GM18951 (cell line): Measurements from ENCODE around the gene UBE3C.

Experiments used
- POLR2A ChIP-seq: IDR thresholded peaks from 4 replicates; pipeline ENCODE4 v1.6.1; 2011; ENCODE audit warnings: mild to moderate bottlenecking; ENCODE audit not compliant: insufficient read length, insufficient read depth; ENCODE audit errors: extremely low read depth
- in situ Hi-C: fragments of 300-500 bp; cut with MboI; formaldehyde crosslinking; loops from one replicate; pipeline ENCODE4 v1.12.0; 2022; ENCODE audit warnings: low sequenced_read_pairs, mixed read lengths, inconsistent platforms; ENCODE audit not compliant: unreplicated experiment

Gene UBE3C

GRCh38 chr7:157208571-157209413 is 70.1 kb downstream of the UBE3C start:
- in situ Hi-C loops: no loop called here
- no peak for TF ChIP-seq POLR2A

GRCh38 chr7:157210682-157211081 is 72.0 kb downstream of the UBE3C start:
- no peak for TF ChIP-seq POLR2A
- in situ Hi-C loops: no loop called here

- in situ Hi-C loops: no loop called here
- no peak for TF ChIP-seq POLR2A
Measured at GRCh38 chr7:157211690-157212089, 73.0 kb downstream of the UBE3C start.

- TF ChIP-seq POLR2A: no peak
- in situ Hi-C loops: no loop called here
Measured at GRCh38 chr7:157219154-157219553, 80.4 kb downstream of the UBE3C start.

- in situ Hi-C loops: no loop called here
- no peak for TF ChIP-seq POLR2A
Measured at GRCh38 chr7:157220916-157221569, 82.3 kb downstream of the UBE3C start.

- in situ Hi-C loops: no loop called here
- TF ChIP-seq POLR2A: no peak
Measured at GRCh38 chr7:157222687-157223086, 84.0 kb downstream of the UBE3C start.

- no peak for TF ChIP-seq POLR2A
- in situ Hi-C loops: no loop called here
Measured at GRCh38 chr7:157224627-157225026, 85.9 kb downstream of the UBE3C start.

GRCh38 chr7:157228864-157229422 is 90.2 kb downstream of the UBE3C start:
- no peak for TF ChIP-seq POLR2A
- in situ Hi-C loops: no loop called here

- no peak for TF ChIP-seq POLR2A
- in situ Hi-C loops: no loop called here
Measured at GRCh38 chr7:157233677-157234076, 95.0 kb downstream of the UBE3C start.

- in situ Hi-C loops: no loop called here
Measured at GRCh38 chr7:157234271-157234670, 95.5 kb downstream of the UBE3C start.

GRCh38 chr7:157235357-157236333 is 96.9 kb downstream of the UBE3C start:
- in situ Hi-C loops: no loop called here
- no peak for TF ChIP-seq POLR2A

More at GRCh38 chr7:157234271-157234670, 95.5 kb downstream of the UBE3C start:
- TF ChIP-seq POLR2A: no peak

- in situ Hi-C loops: no loop called here
- no peak for TF ChIP-seq POLR2A
Measured at GRCh38 chr7:157238087-157238486, 99.4 kb downstream of the UBE3C start.

- TF ChIP-seq POLR2A: no peak
- in situ Hi-C loops: no loop called here
Measured at GRCh38 chr7:157239571-157240270, 101.0 kb downstream of the UBE3C start.

- in situ Hi-C loops: no loop called here
Measured at GRCh38 chr7:157241631-157242030, 102.9 kb downstream of the UBE3C start.

More at GRCh38 chr7:157241631-157242030, 102.9 kb downstream of the UBE3C start:
- TF ChIP-seq POLR2A: no peak
